Measurements from ENCODE around the gene SERGEF.

DNA sequence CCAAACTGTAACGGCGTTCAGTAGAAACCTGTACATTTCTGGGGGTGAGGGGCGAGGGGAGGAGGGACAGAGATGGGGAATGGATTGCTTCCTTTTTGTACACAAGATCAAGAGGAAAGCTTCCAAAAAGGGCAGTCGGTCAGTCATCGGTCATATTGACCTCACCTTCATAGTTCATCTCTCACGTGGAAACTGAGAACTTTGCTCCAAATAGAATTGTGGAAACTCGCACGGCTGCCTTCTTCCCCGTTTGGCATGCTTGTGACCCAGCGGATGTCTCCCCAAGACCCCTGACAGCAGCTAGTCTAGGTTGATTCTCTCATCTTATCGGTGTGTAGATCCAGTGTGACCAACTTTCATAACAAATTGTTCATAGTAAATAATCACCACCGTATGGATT, 230.7 kb downstream of the SERGEF start:
- TF ChIP-seq CTCF (conservative IDR thresholded peaks at IDR 0.05) (no peak), ZFX (IDR thresholded peaks at IDR 0.05) (no peak)
